Glomerular visceral epithelial cell (primary cell): ENCODE measurements around the gene ABCG4.
"Not testable (repeated sequence)": the region's sequence is repeated elsewhere in the genome, so short reads cannot be mapped to it uniquely, and the experiment has no call there.

Experiments used
- DNase-seq: peaks from one replicate; pipeline ENCODE4 v3.0.0-alpha.2; 2016; ENCODE audit errors: extremely low spot score

The ABCG4 gene

GRCh38 chr11:119115484-119116234 lies 33.2 kb upstream of the ABCG4 start:
- DNase-seq: no peak

- DNase-seq: no peak
Measured at GRCh38 chr11:119116235-119116594, 32.6 kb upstream of the ABCG4 start.

DNA sequence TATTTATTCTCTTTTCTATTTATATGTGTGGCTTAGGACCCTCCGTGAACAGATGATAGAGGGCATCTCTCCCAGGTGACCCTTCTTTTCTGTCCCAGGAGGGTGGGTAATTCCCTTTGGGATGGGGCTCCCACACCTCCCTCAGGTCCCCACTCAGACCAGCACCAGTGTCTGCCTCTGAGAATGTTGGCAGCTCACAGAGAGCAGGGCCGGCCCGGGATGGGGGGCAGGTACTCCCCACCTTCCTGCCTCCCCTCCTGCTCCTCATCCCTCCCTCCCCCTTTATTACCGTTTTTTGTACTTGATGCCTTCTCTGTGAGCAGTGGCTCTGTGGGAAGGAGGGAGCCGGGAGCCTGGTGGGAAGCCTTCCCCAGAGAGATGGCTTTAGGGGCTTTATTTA lies 32.3 kb upstream of the ABCG4 start:
- no peak for DNase-seq

DNA sequence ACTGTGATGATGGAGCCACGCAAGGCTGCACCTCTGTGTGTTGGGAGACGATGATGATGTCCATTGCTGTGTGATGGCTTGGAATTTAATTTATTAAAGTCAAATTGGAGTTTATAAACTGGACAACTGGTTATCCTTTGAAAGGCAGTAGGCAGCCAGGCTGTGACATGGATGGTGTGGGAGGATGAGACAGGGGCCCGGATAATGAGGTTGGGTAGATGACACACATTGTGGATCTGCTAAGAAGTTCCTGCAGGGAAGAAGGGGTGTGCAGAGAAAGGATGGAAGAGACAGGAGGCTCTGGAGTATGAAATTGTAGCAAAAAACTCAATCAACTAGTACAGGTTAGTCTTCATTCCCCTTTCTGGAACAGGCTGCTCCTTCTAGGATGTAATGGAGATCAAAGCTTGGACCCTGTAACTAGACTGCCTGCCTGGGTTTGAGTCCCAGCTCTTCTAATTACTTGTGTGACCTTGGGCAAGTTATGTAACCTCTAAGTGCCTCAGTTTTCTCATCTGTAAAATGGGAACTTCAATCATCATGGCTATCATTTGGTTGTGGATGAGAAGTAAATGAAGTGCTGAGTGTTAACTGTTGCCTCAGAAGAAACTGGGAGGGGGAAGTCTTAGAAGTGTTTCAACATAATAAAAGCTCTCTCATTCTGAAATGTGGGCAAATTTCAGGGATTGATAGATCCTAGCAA lies 31.7 kb upstream of the ABCG4 start:
- no peak for DNase-seq

DNA sequence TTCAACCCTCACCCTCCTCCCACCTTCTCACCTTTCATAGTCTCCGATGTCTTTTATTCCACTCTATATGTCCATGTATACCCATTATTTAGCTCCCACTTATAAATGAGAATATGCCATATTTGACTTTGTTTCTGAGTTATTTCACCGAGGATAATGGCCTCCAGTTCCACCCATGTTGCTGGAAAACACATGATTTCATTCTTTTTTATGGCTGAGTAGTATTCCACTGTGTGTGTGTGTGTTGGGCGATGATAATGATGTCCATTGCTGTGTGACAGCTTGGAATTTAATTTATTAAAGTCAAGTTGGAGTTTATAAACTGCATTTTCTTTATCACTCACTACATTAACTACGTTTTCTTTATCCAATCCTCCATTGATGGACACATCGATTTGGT lies 30.6 kb upstream of the ABCG4 start:
- DNase-seq: no peak

GRCh38 chr11:119118946-119119345 lies 29.9 kb upstream of the ABCG4 start:
- no peak for DNase-seq

DNA sequence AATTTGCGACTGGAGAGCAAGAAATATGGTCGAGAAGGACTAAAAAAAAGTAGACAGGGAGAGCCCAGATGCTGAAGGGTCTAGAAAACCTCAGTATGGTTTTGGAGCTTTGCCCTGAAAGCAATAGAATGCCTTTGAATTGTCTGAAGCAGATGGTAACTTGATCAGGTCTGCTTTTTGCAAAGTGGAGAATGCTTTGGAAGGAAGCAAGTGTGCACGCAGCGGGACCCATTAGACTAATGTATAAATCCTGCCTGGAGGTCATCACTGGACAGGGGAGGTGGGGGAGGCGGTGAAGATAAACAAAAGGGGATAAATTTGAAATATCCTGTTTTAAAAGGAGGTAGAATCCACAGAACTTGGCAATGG lies 28.2 kb upstream of the ABCG4 start:
- no peak for DNase-seq

DNA sequence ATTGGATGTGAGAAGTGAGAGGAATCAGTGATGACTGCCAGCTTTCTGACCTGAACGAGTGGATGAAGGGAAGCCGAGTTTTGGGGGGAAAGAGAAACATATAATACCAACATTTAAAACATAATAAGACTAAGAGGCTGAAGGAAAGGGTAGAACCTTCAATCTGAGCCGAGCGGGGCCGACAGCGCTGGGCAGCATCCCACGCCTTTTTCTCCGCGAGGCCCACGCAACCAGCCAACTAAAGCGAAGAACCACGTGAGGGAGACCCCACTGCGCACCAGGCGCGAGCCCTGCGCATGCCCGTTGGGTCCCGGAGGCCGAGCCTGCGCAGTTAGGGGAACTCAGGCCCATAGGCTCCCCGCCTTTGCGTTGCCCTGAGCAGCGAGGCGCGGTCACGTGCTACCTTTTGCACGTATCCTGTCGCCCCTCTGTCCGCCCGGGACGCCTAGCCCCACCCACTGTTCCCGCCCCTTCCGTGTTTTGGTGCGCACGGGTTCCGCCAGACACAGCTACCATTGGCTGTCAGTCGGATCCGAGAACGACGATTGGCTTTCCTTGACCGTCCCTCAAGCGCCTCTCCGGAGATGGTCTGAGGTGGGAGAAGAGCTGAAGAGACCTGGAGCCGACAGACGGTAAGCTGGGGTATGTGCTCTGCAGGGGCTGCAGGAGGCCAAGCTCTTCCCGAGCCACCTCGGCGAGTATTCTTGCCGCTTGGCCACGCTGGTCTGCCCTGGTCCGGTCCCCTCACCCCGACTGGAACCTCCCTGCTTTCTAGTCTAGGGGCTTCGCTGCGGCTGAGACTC lies 27.6 kb upstream of the ABCG4 start, which contains the start of gene HINFP:
HINFP (plus strand) TSS at position 573 of the 803 bp plus-strand sequence. CDS start 5,365 bp downstream, outside the sequence.
- DNase-seq: peak; percentile 98

DNA sequence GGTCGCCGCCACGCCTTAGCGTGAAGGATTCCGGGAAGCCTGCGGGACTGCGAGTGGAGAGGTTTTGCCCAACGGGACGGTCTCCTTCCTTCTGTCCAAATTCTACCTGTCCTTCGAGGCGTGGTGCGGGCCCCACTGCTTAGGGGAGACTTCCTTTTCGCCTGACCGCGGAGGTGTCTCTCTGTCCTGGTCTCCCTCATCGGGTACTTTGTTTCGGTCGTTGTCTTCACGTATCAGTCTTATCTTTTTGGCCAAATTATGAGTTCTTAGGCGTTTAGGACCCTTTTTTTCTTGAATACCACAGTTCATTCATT lies 27.1 kb upstream of the ABCG4 start:
- DNase-seq: no peak

DNA sequence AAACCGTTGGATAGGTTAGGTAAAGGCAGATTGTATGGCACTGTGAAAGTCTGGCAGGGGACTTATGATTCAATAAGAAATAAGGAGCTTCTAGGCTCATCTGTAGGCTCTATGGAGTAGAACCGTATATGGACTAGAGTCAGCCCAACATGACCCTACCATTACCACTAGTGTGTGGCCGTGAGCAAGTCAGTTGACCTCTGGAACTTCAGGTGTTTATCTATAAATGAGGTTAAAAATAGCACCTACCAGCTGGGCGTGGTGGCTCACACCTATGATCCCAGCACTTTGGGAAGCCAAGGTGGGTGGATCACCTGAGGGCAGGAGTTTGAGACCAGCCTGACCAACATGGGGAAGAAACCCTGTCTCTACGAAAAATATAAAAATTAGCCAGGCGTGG lies 23.0 kb upstream of the ABCG4 start:
- DNase-seq: no peak

DNA sequence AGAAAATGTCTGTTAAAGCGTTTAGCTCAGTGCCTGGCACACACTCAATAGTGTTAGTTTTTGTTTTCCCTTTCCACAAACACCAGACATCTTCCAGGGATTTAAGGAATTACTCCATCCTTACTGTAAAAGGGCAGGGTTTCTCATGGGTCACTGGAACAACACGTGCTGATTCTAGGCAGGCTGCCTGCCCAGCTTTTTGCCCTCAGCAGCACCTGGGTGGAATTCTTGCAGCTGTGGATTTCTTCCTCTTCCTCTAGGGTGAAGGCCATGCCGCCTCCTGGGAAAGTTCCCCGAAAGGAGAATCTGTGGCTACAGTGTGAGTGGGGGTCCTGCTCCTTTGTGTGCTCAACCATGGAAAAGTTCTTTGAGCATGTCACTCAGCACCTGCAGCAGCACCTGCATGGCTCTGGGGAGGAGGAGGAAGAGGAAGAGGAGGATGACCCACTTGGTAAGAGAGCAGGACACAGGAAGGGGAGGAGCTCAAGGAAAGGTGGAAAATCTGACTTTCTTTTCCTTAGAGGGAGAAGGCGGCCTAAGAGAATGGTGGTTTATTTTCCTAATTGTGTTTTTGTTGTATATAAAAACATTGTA lies 22.1 kb upstream of the ABCG4 start:
- no peak for DNase-seq

DNA sequence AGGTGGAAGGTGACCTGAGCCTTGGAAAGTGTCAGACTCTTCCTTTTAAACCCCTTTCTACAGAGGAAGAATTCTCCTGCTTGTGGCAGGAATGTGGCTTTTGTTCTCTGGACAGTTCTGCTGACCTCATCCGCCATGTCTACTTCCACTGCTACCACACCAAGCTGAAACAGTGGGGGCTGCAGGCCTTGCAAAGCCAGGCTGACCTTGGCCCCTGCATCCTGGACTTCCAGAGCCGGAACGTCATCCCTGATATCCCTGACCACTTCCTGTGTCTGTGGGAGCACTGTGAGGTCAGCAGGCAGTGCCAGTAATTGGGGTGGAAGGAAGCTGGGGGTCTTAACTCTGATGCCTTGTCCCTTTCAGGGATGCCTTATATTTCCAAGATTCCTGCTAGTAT lies 18.2 kb upstream of the ABCG4 start:
- peak; percentile 21 for DNase-seq

- no peak for DNase-seq
Measured at GRCh38 chr11:119134389-119134978, 14.4 kb upstream of the ABCG4 start.

GRCh38 chr11:119139276-119139675 lies 9.6 kb upstream of the ABCG4 start:
- not testable (repeated sequence) for DNase-seq

DNA sequence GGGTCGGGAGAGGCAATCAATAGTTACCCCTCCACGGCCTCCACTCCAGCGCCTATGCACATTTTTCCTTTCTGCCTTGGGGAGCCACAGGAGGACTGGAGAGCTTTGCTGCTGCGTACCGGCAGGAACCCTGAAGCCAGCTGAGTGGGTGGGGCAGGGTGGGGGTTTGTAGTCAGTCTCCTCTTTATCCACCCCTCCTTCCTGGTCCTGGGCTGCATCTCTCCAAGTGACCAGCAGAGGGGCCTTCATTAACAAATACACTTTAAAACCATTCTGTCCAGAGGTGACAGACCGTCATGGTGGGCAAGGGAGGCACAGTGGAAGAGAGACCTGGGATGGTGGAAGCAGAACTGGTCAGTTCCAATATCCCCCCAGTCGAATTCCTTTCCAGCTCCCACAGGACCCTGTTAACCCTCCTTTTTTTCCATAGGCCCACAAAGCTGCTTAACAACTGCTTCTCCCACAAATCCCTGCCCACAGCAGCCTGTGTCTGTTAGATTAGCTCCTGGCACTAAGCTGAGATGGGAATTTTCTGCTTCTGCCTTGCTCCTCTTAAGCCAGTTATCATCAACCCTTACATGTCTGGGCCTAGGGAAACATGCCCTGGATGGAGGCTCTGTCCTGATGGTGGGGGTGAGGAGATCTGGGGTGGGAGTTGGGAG lies 3.9 kb upstream of the ABCG4 start:
- peak; percentile 76 for DNase-seq

DNA sequence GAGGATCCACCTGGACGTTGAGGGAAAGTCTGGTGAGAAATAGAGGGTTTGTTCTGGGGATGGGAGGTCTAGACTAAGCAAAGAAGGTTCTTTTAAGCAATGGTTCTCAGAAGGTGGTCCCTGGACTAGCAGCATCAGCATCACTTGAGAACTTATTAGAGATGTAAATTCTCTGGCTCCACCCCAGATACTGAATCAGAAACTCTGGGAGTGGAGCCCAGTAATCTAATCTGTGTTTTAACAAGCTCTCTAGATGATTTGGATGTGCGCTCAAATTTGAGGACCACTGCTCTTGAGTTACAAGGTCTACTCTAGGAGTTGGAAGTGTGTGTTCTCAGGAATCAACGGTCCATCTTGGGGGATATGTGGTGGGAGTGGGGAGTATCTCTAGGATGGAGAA lies 3.3 kb upstream of the ABCG4 start:
- no peak for DNase-seq

DNA sequence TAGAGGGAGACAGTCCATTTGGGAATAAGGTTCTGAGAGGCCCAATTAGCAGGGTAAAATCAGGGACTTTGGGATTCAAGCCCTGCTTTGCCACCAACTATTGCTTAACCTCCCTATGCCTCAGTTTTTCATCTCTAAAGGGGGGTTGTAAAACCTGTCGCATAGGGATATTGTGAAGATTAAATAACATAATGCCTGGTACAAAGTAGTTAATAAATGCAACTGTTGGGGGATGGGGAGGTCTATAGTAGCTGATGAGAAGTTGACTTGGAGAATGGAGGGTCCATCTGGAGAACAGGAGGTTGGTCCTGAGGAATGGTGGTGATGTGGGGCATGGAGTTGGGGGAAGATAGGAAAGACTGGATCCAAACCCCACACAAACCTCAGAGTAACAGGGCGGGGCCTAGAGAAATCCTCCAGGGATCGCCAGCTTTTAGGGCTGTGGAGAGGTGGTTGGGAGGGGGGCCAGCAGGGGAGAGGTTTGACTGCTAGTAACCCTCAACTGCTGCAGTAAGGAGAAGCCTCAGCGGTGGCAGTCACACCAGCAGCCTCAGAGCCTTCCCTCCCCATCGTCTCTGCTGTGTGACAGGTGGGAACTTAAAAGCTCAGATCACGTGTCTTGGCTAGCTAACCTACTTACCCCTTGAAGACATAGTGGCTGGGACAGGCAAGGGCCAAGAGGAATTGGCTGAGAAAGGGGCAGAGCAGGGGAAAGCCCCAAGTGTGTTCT lies 1.1 kb upstream of the ABCG4 start:
- no peak for DNase-seq

- no peak for DNase-seq
Measured at GRCh38 chr11:119148720-119149017, 183 bp upstream of the ABCG4 start.

GRCh38 chr11:119149786-119150275 lies 979 bp downstream of the ABCG4 start:
- DNase-seq: no peak

- no peak for DNase-seq
Measured at GRCh38 chr11:119152043-119152442, 3.2 kb downstream of the ABCG4 start.

DNA sequence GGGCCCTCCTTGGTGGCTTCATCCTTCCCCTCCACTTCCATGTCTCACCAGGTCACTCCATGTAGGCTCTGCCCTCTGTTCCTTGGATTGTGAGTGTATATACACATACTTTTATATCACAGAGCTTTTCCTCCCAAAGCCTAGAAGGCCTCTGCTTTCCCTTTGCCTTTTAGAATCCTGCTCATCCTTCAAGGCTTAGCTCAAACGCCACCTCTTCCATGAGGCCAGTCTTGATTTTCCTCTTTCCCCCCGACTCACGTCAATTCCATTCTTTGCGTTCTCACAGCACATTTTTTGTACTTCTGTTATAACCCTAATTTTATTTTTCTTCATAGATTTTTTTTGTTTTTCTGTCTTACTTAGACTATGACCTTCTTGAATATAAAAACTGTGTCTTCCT lies 3.8 kb downstream of the ABCG4 start:
- no peak for DNase-seq
